ENCODE measurements around the gene ARFIP1. TPM values are rescaled to one million over a fixed set of nuclear protein-coding genes. Genes with fewer than 3 reads are reported as not detected.

The ARFIP1 gene
- total RNA-seq, 1 donor from 2014 or later = 25.6 TPM

DNA sequence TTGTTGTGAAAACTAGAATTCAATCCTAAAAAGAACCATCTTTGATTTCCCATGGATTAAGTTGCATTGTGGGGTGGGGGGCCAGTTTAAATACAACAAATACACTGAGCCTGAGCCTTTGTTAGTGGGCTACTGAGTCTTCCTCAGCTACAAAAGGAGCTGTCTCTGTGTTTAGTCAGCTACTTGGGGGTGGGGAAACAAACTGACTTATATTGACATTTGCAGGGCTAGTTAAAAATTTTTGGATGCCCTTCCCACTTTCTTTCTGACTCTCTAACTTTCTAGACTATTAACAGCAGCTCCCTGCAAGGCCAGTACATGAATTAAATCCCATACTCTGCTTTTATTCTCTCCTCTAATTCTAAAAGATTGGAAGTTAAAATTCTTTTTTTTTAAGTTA lies 123.9 kb downstream of the ARFIP1 start:
- no peaks in the 10 kb centered on the region for H3K4me1 ChIP-seq (ENCODE audit: control insufficient read depth in 3 of 3, insufficient read depth in 3 of 3, low read length in 3 of 3)
- no peaks in the 10 kb centered on the region for H3K27me3 ChIP-seq (ENCODE audit: control insufficient read depth in 3 of 3, insufficient read depth in 3 of 3, low read length in 3 of 3)
- H3K9me3 ChIP-seq (ENCODE audit: control insufficient read depth in 3 of 3, low read length in 3 of 3) = no peaks in the 10 kb centered on the region
- H3K27ac ChIP-seq (ENCODE audit: low read depth, low read length) = no peak overlapping the region
- H3K9ac ChIP-seq (ENCODE audit: low read depth in 1 of 3, low read length in 3 of 3) = no peak overlapping the region
- peaks cover 0 to 2% (median 0%) of the 10 kb centered on the region in 3 donors for H3K36me3 ChIP-seq (ENCODE audit: control insufficient read depth in 3 of 3, insufficient read depth in 3 of 3, low read length in 3 of 3)
- H3K4me3 ChIP-seq (ENCODE audit: low read length in 3 of 3) = no peak overlapping the region

DNA sequence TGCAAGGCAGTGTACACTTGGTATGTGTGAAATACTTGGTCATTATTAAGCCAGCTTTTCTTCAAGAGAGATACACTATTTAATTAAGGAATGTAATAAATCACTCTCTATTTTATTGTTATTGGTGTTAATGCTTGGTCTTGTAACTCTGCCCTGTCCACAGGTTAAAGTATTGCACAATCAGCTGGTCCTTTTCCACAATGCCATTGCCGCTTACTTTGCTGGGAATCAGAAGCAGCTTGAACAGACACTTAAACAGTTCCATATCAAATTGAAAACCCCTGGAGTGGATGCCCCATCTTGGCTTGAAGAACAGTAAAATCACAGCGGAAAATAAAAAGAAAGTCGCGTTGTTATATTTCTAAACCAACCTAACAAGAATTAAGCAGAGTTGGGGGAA lies 130.1 kb downstream of the ARFIP1 start:
- Histone ChIP-seq H3K4me1 (ENCODE audit: control insufficient read depth in 3 of 3, insufficient read depth in 3 of 3, low read length in 3 of 3) (no peaks in the 10 kb centered on the region), H3K27me3 (ENCODE audit: control insufficient read depth in 3 of 3, insufficient read depth in 3 of 3, low read length in 3 of 3) (no peaks in the 10 kb centered on the region), H3K36me3 (ENCODE audit: control insufficient read depth in 3 of 3, insufficient read depth in 3 of 3, low read length in 3 of 3) (peaks cover 0 to 2% (median 0%) of the 10 kb centered on the region in 3 donors), H3K9ac (ENCODE audit: low read depth in 1 of 3, low read length in 3 of 3) (no peak overlapping the region), H3K27ac (ENCODE audit: low read depth, low read length) (no peak overlapping the region), H3K4me3 (ENCODE audit: low read length in 3 of 3) (no peak overlapping the region), H3K9me3 (ENCODE audit: control insufficient read depth in 3 of 3, low read length in 3 of 3) (no peaks in the 10 kb centered on the region)

DNA sequence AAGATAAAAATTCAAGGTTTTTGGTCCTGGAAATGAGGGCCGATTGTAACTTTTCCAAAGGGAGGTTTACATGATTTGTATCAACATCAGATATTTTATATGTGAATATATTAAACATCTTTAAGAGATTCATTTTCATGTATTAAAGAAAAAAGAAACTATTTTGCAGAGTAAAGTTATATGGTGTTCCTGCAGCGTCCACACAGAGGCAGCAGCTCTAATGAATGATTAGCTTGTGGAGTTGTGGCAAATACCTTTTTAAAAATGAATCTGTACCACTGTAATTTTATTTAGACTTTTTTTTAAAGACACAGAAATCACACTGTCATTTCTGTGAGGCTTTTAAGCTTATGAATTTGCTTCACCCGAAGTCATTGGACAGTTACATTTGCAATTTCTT lies 130.8 kb downstream of the ARFIP1 start:
- Histone ChIP-seq H3K4me1 (ENCODE audit: control insufficient read depth in 3 of 3, insufficient read depth in 3 of 3, low read length in 3 of 3) (no peaks in the 10 kb centered on the region), H3K36me3 (ENCODE audit: control insufficient read depth in 3 of 3, insufficient read depth in 3 of 3, low read length in 3 of 3) (peaks cover 0 to 2% (median 0%) of the 10 kb centered on the region in 3 donors), H3K9ac (ENCODE audit: low read depth in 1 of 3, low read length in 3 of 3) (no peak overlapping the region), H3K27me3 (ENCODE audit: control insufficient read depth in 3 of 3, insufficient read depth in 3 of 3, low read length in 3 of 3) (no peaks in the 10 kb centered on the region), H3K9me3 (ENCODE audit: control insufficient read depth in 3 of 3, low read length in 3 of 3) (no peaks in the 10 kb centered on the region), H3K4me3 (ENCODE audit: low read length in 3 of 3) (no peak overlapping the region), H3K27ac (ENCODE audit: low read depth, low read length) (no peak overlapping the region)

DNA sequence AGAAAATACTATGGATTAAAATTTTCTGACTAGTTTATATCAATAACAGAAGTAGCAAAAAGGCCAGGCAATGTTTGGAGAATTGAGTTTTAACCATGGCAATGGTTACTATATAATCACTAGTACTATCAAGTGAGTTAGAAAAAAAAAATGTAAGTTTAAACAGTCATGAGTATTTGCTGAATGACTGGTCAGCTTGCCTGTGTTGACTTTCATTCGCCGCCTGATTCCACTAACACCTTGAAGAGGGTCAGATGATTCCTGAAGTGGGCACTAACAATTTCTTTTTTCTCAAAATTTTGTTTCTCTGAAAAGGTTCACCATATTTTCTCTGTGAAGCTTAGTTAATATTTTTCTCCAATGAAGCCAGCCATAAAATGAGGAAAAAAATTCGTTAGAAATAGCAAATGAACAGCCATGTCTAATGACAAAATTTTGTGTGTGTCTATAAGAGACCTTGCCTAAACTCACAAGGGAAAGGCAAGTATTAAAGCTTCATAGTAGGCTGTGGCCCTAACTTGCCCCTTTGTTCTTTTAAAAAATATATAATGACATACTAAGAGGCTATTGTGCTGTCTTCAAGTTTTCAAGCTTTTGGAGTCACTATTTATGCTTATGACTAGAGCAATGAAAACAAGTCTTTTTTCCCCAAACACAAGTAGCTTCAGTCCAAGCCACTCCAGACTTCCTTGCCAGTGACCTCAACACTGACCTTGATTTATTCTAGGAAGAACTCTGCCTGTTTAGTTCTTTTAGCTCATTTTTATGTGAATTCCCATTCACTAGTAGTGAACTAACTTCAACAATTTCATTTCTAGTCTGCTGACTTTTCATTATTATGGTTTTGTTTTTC lies 138.0 kb downstream of the ARFIP1 start:
- Histone ChIP-seq H3K9ac (ENCODE audit: low read depth in 1 of 3, low read length in 3 of 3) (no peak overlapping the region), H3K27ac (ENCODE audit: low read depth, low read length) (no peak overlapping the region), H3K36me3 (ENCODE audit: control insufficient read depth in 3 of 3, insufficient read depth in 3 of 3, low read length in 3 of 3) (no peaks in the 10 kb centered on the region), H3K4me3 (ENCODE audit: low read length in 3 of 3) (no peak overlapping the region), H3K9me3 (ENCODE audit: control insufficient read depth in 3 of 3, low read length in 3 of 3) (no peaks in the 10 kb centered on the region), H3K27me3 (ENCODE audit: control insufficient read depth in 3 of 3, insufficient read depth in 3 of 3, low read length in 3 of 3) (no peaks in the 10 kb centered on the region), H3K4me1 (ENCODE audit: control insufficient read depth in 3 of 3, insufficient read depth in 3 of 3, low read length in 3 of 3) (no peaks in the 10 kb centered on the region)

DNA sequence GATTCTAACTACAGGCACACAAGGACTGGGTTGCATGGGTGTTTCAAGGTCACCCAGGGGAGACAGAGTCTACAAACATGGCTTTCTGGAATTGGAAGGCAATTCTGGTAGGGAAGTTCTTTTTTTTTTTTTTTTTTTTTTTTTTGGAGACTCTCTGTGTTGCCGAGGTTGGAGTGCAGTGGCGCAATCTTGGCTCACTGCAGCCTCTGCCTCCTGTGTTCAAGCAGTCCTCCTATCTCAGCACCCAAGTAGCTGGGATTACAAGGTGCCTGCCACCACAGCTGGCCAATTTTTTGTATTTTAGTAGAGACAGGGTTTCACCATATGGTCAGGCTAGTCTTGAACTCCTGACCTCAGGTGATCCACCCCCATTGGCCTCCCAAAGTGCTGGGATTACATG lies 140.1 kb downstream of the ARFIP1 start:
- Histone ChIP-seq H3K36me3 (ENCODE audit: control insufficient read depth in 3 of 3, insufficient read depth in 3 of 3, low read length in 3 of 3) (no peaks in the 10 kb centered on the region), H3K27me3 (ENCODE audit: control insufficient read depth in 3 of 3, insufficient read depth in 3 of 3, low read length in 3 of 3) (no peaks in the 10 kb centered on the region)

DNA sequence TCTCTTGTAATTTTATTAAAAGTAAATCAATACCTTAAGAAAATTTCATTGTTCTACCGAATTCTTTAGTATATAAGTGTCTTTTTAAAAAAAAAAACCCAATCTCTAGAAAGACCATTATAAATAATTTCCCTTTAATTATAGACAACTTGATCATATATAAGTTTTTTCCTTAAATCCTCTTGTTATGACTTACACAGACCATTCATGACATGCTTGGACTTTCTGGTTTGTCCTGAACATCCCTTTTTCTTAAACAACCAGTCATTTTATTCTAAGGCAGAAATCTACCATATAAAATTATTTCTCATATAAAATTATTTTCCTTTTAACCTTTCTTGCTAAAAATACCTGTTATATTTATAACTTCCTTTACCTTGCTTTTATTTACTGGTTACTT lies 141.0 kb downstream of the ARFIP1 start:
- Histone ChIP-seq H3K4me1 (ENCODE audit: control insufficient read depth in 3 of 3, insufficient read depth in 3 of 3, low read length in 3 of 3) (no peaks in the 10 kb centered on the region), H3K27ac (ENCODE audit: low read depth, low read length) (no peak overlapping the region), H3K27me3 (ENCODE audit: control insufficient read depth in 3 of 3, insufficient read depth in 3 of 3, low read length in 3 of 3) (no peaks in the 10 kb centered on the region), H3K36me3 (ENCODE audit: control insufficient read depth in 3 of 3, insufficient read depth in 3 of 3, low read length in 3 of 3) (no peaks in the 10 kb centered on the region), H3K9me3 (ENCODE audit: control insufficient read depth in 3 of 3, low read length in 3 of 3) (no peaks in the 10 kb centered on the region), H3K4me3 (ENCODE audit: low read length in 3 of 3) (no peak overlapping the region), H3K9ac (ENCODE audit: low read depth in 1 of 3, low read length in 3 of 3) (no peak overlapping the region)

More for the DNA sequence above, 140.1 kb downstream of the ARFIP1 start:
- H3K4me1 ChIP-seq (ENCODE audit: control insufficient read depth in 3 of 3, insufficient read depth in 3 of 3, low read length in 3 of 3) = no peaks in the 10 kb centered on the region
- H3K9me3 ChIP-seq (ENCODE audit: control insufficient read depth in 3 of 3, low read length in 3 of 3) = no peaks in the 10 kb centered on the region
- no peak overlapping the region for H3K4me3 ChIP-seq (ENCODE audit: low read length in 3 of 3)
- no peak overlapping the region for H3K27ac ChIP-seq (ENCODE audit: low read depth, low read length)
- no peak overlapping the region for H3K9ac ChIP-seq (ENCODE audit: low read depth in 1 of 3, low read length in 3 of 3)

DNA sequence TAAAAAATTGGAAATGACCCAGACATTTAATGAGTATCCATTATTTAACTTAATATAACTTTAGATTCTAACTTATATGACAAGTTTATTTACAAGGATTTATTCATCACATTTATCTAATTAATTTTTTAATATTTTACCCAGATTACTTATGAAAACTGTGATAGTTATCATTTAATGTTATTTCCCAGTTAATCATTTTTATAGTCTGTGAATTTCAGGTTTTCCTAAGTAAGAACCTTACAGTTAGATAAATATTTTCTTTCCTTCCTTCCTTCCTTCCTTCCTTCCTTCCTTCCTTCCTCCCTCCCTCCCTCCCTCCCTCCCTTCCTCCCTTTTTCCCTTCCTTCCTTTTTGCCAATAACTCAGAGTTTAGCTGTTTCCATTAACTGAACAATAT lies 141.5 kb downstream of the ARFIP1 start:
- Histone ChIP-seq H3K27ac (ENCODE audit: low read depth, low read length) (no peak overlapping the region), H3K9me3 (ENCODE audit: control insufficient read depth in 3 of 3, low read length in 3 of 3) (no peaks in the 10 kb centered on the region), H3K9ac (ENCODE audit: low read depth in 1 of 3, low read length in 3 of 3) (no peak overlapping the region), H3K4me3 (ENCODE audit: low read length in 3 of 3) (no peak overlapping the region), H3K4me1 (ENCODE audit: control insufficient read depth in 3 of 3, insufficient read depth in 3 of 3, low read length in 3 of 3) (no peaks in the 10 kb centered on the region), H3K36me3 (ENCODE audit: control insufficient read depth in 3 of 3, insufficient read depth in 3 of 3, low read length in 3 of 3) (no peaks in the 10 kb centered on the region), H3K27me3 (ENCODE audit: control insufficient read depth in 3 of 3, insufficient read depth in 3 of 3, low read length in 3 of 3) (no peaks in the 10 kb centered on the region)

DNA sequence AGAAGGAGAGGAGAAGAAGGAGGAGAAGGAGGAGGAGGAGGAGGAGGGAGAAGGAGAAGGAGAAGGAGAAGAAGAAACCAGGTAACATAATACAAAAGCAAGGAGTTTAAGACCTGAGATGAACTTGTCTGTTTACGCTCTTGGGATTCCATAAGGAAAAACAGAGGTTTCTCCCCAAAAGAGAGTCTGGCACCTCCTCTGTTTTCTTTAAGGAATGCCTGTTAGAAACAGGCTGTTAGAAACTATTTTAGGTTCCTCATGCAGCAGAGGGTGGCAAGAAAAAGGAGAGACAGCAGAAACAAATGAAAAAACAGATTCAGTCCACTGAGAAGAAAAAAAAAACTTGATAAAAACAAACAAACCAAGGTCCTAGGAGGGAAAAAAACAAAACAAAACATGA lies 146.1 kb downstream of the ARFIP1 start:
- H3K36me3 ChIP-seq (ENCODE audit: control insufficient read depth in 3 of 3, insufficient read depth in 3 of 3, low read length in 3 of 3) = no peaks in the 10 kb centered on the region
- H3K27me3 ChIP-seq (ENCODE audit: control insufficient read depth in 3 of 3, insufficient read depth in 3 of 3, low read length in 3 of 3) = peaks cover 0 to 6% (median 0%) of the 10 kb centered on the region in 3 donors
- no peak overlapping the region for H3K27ac ChIP-seq (ENCODE audit: low read depth, low read length)
- no peak overlapping the region for H3K9ac ChIP-seq (ENCODE audit: low read depth in 1 of 3, low read length in 3 of 3)
- H3K4me1 ChIP-seq (ENCODE audit: control insufficient read depth in 3 of 3, insufficient read depth in 3 of 3, low read length in 3 of 3) = no peaks in the 10 kb centered on the region
- no peaks in the 10 kb centered on the region for H3K9me3 ChIP-seq (ENCODE audit: control insufficient read depth in 3 of 3, low read length in 3 of 3)
- no peak overlapping the region for H3K4me3 ChIP-seq (ENCODE audit: low read length in 3 of 3)

DNA sequence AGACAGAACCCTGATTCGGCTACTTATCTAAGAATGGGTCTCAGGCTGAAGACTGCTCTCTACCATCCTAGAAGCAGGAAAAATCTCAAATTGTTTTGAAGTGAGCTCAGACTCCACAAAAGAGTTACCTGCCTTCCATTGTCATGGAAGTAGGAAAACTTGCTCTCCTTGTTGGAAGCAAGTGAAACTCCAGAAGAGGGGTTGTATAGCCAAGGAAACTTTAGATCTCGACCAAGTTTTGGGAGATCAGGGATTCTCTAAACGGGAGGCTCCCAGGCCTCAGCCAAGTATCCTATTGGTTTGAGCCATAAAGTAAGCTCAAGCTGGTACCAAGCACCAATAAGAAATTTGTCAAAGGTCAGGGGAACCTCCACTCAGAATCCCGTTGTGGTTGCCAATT lies 147.2 kb downstream of the ARFIP1 start:
- no peaks in the 10 kb centered on the region for H3K4me1 ChIP-seq (ENCODE audit: control insufficient read depth in 3 of 3, insufficient read depth in 3 of 3, low read length in 3 of 3)
- peaks cover 0 to 6% (median 0%) of the 10 kb centered on the region in 3 donors for H3K27me3 ChIP-seq (ENCODE audit: control insufficient read depth in 3 of 3, insufficient read depth in 3 of 3, low read length in 3 of 3)
- H3K27ac ChIP-seq (ENCODE audit: low read depth, low read length) = no peak overlapping the region
- no peak overlapping the region for H3K4me3 ChIP-seq (ENCODE audit: low read length in 3 of 3)
- no peak overlapping the region for H3K9ac ChIP-seq (ENCODE audit: low read depth in 1 of 3, low read length in 3 of 3)
- no peaks in the 10 kb centered on the region for H3K36me3 ChIP-seq (ENCODE audit: control insufficient read depth in 3 of 3, insufficient read depth in 3 of 3, low read length in 3 of 3)
- H3K9me3 ChIP-seq (ENCODE audit: control insufficient read depth in 3 of 3, low read length in 3 of 3) = no peaks in the 10 kb centered on the region

DNA sequence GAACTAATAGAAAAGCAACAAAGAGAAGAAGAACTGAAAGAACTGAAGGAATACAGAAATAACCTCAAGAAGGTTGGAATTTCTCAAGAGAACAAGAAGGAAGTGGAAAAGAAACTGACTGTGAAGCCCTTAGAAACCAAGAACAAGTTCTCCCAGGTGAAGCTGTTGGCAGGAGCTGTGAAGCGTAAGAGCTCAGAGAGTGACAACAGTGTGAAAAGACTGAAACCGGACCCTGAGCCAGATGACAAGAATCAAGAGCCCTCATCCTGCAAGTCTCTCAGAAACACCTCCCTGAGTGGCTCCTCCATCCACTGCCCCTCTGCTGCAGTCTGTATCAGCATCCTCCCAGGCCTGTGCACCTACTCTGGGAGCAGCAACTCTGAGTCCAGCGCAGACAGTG lies 148.0 kb downstream of the ARFIP1 start:
- no peaks in the 10 kb centered on the region for H3K9me3 ChIP-seq (ENCODE audit: control insufficient read depth in 3 of 3, low read length in 3 of 3)
- no peak overlapping the region for H3K9ac ChIP-seq (ENCODE audit: low read depth in 1 of 3, low read length in 3 of 3)
- no peak overlapping the region for H3K27ac ChIP-seq (ENCODE audit: low read depth, low read length)
- H3K27me3 ChIP-seq (ENCODE audit: control insufficient read depth in 3 of 3, insufficient read depth in 3 of 3, low read length in 3 of 3) = peaks cover 0 to 6% (median 0%) of the 10 kb centered on the region in 3 donors
- H3K4me1 ChIP-seq (ENCODE audit: control insufficient read depth in 3 of 3, insufficient read depth in 3 of 3, low read length in 3 of 3) = no peaks in the 10 kb centered on the region
- no peaks in the 10 kb centered on the region for H3K36me3 ChIP-seq (ENCODE audit: control insufficient read depth in 3 of 3, insufficient read depth in 3 of 3, low read length in 3 of 3)
- H3K4me3 ChIP-seq (ENCODE audit: low read length in 3 of 3) = no peak overlapping the region
